Measurements from ENCODE around the gene UGT2B10.

Gene UGT2B10

DNA sequence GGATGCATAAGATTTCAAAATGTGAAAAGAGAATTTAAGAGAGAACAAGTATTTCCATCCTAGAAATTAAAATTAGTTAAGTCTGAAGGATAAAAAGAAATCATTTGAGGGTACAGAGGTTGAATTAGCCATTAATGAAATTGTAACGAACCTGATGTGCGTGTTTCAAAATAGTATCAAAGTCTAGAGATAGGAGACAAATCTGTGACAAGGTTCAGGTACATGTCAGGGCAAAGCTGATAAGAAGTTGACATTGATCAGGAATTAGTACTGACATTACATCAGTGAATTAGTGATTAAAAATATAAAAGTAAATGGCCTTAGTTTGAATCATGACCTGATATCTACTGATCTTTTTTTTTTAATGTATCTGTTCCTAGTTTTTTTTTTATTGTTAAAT is 62.3 kb downstream of the UGT2B10 start:
- no peak for DNase-seq (ENCODE audit: low spot score)

More for the DNA sequence above, 62.3 kb downstream of the UGT2B10 start:
- TF ChIP-seq, protein P1, sequence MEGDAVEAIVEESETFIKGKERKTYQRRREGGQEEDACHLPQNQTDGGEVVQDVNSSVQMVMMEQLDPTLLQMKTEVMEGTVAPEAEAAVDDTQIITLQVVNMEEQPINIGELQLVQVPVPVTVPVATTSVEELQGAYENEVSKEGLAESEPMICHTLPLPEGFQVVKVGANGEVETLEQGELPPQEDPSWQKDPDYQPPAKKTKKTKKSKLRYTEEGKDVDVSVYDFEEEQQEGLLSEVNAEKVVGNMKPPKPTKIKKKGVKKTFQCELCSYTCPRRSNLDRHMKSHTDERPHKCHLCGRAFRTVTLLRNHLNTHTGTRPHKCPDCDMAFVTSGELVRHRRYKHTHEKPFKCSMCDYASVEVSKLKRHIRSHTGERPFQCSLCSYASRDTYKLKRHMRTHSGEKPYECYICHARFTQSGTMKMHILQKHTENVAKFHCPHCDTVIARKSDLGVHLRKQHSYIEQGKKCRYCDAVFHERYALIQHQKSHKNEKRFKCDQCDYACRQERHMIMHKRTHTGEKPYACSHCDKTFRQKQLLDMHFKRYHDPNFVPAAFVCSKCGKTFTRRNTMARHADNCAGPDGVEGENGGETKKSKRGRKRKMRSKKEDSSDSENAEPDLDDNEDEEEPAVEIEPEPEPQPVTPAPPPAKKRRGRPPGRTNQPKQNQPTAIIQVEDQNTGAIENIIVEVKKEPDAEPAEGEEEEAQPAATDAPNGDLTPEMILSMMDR (IDR thresholded peaks at IDR 0.05; ENCODE audit: extremely low read depth, insufficient read depth, missing control alignments): no peak
- in situ Hi-C loops (cut with MboI; ENCODE audit: low pct_unique_long_range_greater_than_20kb, low sequenced_read_pairs, unreplicated experiment): no loop called here

All from GM13977 (cell line).